A673 (cell line): Measurements from ENCODE around the gene PIK3R6.

ENCODE experiments used
- EZH2 ChIP-seq: fragments of 200-600 bp; sonication (generic); IDR thresholded peaks from 2 replicates; pipeline ENCODE4 v1.6.1; 2017; ENCODE audit warnings: borderline replicate concordance, low read depth, mild to moderate bottlenecking, mixed read lengths, antibody characterized with exemption, low read length; ENCODE audit not compliant: poor library complexity, severe bottlenecking
- TF ChIP-seq, protein P1 (sequence below): fragments of 300-800, 200-600 bp; sonication (generic); conservative IDR thresholded peaks from 2 replicates; pipeline ENCODE4 v1.5.1; 2017; ENCODE audit warnings: low read depth, mild to moderate bottlenecking, antibody characterized with exemption, low read length, moderate library complexity, mixed read lengths

DNA sequence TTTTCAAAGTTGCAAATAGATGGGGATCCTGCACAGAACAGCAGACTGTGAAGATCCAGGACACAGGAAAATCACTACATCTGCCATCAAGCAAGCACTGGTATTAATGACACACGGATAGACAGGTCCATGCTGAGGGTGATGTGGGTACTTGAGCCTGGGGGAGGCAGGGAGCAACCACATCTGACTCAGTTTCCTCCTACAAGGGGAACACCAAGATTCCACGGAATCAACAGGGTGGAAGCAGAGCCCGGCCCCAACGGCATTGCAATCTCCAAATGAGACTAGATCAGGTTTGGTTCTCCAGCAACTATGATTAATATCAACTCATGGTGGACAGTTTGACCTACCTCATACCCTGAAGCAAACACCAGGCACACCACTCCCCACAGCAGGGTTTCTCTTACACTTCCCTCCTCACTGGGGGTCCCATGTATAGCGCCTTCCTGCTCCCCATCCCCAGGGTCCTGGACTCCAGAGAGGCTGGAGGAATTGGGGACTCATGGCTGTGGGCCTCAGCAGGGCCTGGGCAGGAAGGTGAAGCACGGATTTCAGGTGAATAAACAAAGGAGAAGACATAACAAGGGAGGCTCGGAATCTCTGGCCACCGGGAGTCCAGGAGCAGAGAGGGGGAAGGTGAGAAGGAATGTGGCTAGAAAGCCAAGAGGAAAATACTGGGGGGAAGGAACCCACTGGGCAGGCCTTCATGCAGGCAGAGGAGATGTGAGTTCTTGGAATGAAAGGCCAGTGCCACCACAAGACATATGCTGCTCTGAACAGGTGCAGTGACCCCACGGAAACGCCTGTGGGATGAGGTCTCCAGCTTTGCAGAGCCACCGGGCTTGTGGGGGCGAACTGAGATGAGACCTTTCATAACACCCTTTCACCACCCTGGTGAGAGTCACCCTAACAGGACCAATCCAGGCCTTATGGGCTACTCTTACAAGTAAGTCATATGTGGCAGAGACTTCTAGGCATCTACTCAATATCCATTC is 29.5 kb upstream of the PIK3R6 start:
- TF ChIP-seq, protein P1, sequence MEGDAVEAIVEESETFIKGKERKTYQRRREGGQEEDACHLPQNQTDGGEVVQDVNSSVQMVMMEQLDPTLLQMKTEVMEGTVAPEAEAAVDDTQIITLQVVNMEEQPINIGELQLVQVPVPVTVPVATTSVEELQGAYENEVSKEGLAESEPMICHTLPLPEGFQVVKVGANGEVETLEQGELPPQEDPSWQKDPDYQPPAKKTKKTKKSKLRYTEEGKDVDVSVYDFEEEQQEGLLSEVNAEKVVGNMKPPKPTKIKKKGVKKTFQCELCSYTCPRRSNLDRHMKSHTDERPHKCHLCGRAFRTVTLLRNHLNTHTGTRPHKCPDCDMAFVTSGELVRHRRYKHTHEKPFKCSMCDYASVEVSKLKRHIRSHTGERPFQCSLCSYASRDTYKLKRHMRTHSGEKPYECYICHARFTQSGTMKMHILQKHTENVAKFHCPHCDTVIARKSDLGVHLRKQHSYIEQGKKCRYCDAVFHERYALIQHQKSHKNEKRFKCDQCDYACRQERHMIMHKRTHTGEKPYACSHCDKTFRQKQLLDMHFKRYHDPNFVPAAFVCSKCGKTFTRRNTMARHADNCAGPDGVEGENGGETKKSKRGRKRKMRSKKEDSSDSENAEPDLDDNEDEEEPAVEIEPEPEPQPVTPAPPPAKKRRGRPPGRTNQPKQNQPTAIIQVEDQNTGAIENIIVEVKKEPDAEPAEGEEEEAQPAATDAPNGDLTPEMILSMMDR = no peak
- TF ChIP-seq EZH2 = no peak
